Neural cell (in vitro differentiated cells): Measurements from ENCODE around the gene DYNC2H1. TPM values are rescaled to one million over a fixed set of nuclear protein-coding genes. Genes with fewer than 3 reads are reported as not detected.

Experiments
- H2AFZ ChIP-seq: fragments of 200-600, 300-800 bp; sonication (generic), shearing (Covaris generic); 2 replicates; pipeline ENCODE4 v1.6.0; 2014; ENCODE audit warnings: low read depth, mild to moderate bottlenecking, antibody characterized with exemption, low read length, moderate library complexity
- H3F3A ChIP-seq: fragments of 200-600 bp; shearing (Covaris generic); 2 replicates; pipeline ENCODE4 v1.6.1; 2016; ENCODE audit warnings: mild to moderate bottlenecking, moderate library complexity, mixed read lengths, antibody characterized with exemption, low read length; ENCODE audit not compliant: insufficient read depth, poor library complexity, severe bottlenecking
- H3K27ac ChIP-seq: fragments of 200-600, 300-800 bp; sonication (generic), shearing (Covaris generic); 2 replicates; pipeline ENCODE4 v1.5.1; 2014; ENCODE audit warnings: mild to moderate bottlenecking, low read length, moderate library complexity
- H3K27me3 ChIP-seq: fragments of 300-800, 200-600 bp; sonication (generic), shearing (Covaris generic); 2 replicates; pipeline ENCODE4 v1.6.0; 2014; ENCODE audit warnings: mild to moderate bottlenecking, low read depth, low read length, moderate library complexity; ENCODE audit not compliant: insufficient read depth
- H3K36me3 ChIP-seq: fragments of 300-800, 200-600 bp; sonication (generic), shearing (Covaris generic); 2 replicates; pipeline ENCODE4 v1.5.1; 2014; ENCODE audit warnings: mild to moderate bottlenecking, antibody characterized with exemption, low read length, moderate library complexity; ENCODE audit not compliant: insufficient read depth
- H3K4me2 ChIP-seq: fragments of 300-800, 200-600 bp; sonication (generic), shearing (Covaris generic); 2 replicates; pipeline ENCODE4 v1.6.0; 2014; ENCODE audit warnings: mild to moderate bottlenecking, low read length
- H3K4me3 ChIP-seq: fragments of 300-800, 200-600 bp; sonication (generic), shearing (Covaris generic); 2 replicates; pipeline ENCODE4 v1.5.1; 2014; ENCODE audit warnings: mild to moderate bottlenecking, low read length, moderate library complexity
- H3K79me2 ChIP-seq: fragments of 200-600 bp; shearing (Covaris generic); replicated peaks from 2 replicates; pipeline ENCODE4 v1.6.0; 2014; ENCODE audit warnings: mild to moderate bottlenecking, low read length, moderate library complexity; ENCODE audit not compliant: insufficient read depth
- H3K9ac ChIP-seq: fragments of 300-800, 200-600 bp; sonication (generic), shearing (Covaris generic); 2 replicates; pipeline ENCODE4 v1.6.1; 2016; ENCODE audit warnings: mild to moderate bottlenecking, low read length, mixed read lengths
- H3K9me2 ChIP-seq: fragments of 200-600 bp; shearing (Covaris generic); 2 replicates; pipeline ENCODE4 v1.6.1; 2016; ENCODE audit warnings: mild to moderate bottlenecking, low read length, mixed read lengths; ENCODE audit not compliant: insufficient read depth
- H3K9me3 ChIP-seq: fragments of 200-600, 300-800 bp; sonication (generic), shearing (Covaris generic); 2 replicates; pipeline ENCODE4 v1.6.1; 2016; ENCODE audit warnings: mild to moderate bottlenecking, mixed run types, low read length, moderate library complexity, mixed read lengths
- H4K20me1 ChIP-seq: fragments of 200-600 bp; shearing (Covaris generic); 2 replicates; pipeline ENCODE4 v1.6.1; 2016; ENCODE audit warnings: mild to moderate bottlenecking, mixed run types; ENCODE audit not compliant: insufficient read depth
- EP300 ChIP-seq: fragments of 450-650 bp; conservative IDR thresholded peaks from 2 replicates; pipeline ENCODE4 v1.6.1; 2014; ENCODE audit warnings: antibody characterized with exemption, mild to moderate bottlenecking, moderate library complexity; ENCODE audit not compliant: poor library complexity, severe bottlenecking
- EZH2 ChIP-seq: fragments of 200-600, 300-800 bp; shearing (Covaris generic), sonication (generic); IDR thresholded peaks from 2 replicates; pipeline ENCODE4 v1.6.1; 2014; ENCODE audit warnings: antibody characterized with exemption, low read length, borderline replicate concordance, mild to moderate bottlenecking; ENCODE audit not compliant: insufficient read depth, poor library complexity, severe bottlenecking
- MXI1 ChIP-seq: fragments of 450-650 bp; conservative IDR thresholded peaks from 2 replicates; pipeline ENCODE4 v1.6.1; 2014; ENCODE audit warnings: antibody characterized with exemption, mild to moderate bottlenecking; ENCODE audit not compliant: poor library complexity, severe bottlenecking
- POLR2AphosphoS5 ChIP-seq: IDR thresholded peaks from 2 replicates; pipeline ENCODE4 v1.6.1; 2012
- RAD21 ChIP-seq: fragments of 450-650 bp; conservative IDR thresholded peaks from 2 replicates; pipeline ENCODE4 v1.6.1; 2014; ENCODE audit warnings: antibody characterized with exemption, mild to moderate bottlenecking, moderate library complexity
- SMC3 ChIP-seq: fragments of 450-650 bp; conservative IDR thresholded peaks from 2 replicates; pipeline ENCODE4 v1.6.1; 2014; ENCODE audit warnings: antibody characterized with exemption, mild to moderate bottlenecking, moderate library complexity; ENCODE audit not compliant: poor library complexity
- TAF1 ChIP-seq: IDR thresholded peaks from 2 replicates; pipeline ENCODE4 v1.6.1; 2012; ENCODE audit warnings: low read depth
- polyA plus RNA-seq: library from polyadenylated mRNA; depleted of rRNA; stranded (reverse); fragments of >200 nt; gene quantifications from 2 replicates; pipeline ENCODE4 v1.2.3, GENCODE V29; 2014
- TF ChIP-seq, protein P1 (sequence below): fragments of 450-650 bp; IDR thresholded peaks from 2 replicates; pipeline ENCODE4 v1.5.1; 2014; ENCODE audit warnings: antibody characterized with exemption, mild to moderate bottlenecking, moderate library complexity; ENCODE audit not compliant: poor library complexity, severe bottlenecking
- TF ChIP-seq, protein P2 (sequence below): IDR thresholded peaks from 2 replicates; pipeline ENCODE4 v1.6.1; 2012; ENCODE audit warnings: borderline replicate concordance

Gene DYNC2H1
- polyA plus RNA-seq, 1 donor from 2014 or later = 14.1 TPM

- TF ChIP-seq EZH2 (no peak), TAF1 (no peak), SMC3 (no peak), POLR2AphosphoS5 (no peak), RAD21 (no peak), EP300 (no peak), MXI1 (no peak)
- TF ChIP-seq, protein P1, sequence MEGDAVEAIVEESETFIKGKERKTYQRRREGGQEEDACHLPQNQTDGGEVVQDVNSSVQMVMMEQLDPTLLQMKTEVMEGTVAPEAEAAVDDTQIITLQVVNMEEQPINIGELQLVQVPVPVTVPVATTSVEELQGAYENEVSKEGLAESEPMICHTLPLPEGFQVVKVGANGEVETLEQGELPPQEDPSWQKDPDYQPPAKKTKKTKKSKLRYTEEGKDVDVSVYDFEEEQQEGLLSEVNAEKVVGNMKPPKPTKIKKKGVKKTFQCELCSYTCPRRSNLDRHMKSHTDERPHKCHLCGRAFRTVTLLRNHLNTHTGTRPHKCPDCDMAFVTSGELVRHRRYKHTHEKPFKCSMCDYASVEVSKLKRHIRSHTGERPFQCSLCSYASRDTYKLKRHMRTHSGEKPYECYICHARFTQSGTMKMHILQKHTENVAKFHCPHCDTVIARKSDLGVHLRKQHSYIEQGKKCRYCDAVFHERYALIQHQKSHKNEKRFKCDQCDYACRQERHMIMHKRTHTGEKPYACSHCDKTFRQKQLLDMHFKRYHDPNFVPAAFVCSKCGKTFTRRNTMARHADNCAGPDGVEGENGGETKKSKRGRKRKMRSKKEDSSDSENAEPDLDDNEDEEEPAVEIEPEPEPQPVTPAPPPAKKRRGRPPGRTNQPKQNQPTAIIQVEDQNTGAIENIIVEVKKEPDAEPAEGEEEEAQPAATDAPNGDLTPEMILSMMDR = no peak
- TF ChIP-seq, protein P2, sequence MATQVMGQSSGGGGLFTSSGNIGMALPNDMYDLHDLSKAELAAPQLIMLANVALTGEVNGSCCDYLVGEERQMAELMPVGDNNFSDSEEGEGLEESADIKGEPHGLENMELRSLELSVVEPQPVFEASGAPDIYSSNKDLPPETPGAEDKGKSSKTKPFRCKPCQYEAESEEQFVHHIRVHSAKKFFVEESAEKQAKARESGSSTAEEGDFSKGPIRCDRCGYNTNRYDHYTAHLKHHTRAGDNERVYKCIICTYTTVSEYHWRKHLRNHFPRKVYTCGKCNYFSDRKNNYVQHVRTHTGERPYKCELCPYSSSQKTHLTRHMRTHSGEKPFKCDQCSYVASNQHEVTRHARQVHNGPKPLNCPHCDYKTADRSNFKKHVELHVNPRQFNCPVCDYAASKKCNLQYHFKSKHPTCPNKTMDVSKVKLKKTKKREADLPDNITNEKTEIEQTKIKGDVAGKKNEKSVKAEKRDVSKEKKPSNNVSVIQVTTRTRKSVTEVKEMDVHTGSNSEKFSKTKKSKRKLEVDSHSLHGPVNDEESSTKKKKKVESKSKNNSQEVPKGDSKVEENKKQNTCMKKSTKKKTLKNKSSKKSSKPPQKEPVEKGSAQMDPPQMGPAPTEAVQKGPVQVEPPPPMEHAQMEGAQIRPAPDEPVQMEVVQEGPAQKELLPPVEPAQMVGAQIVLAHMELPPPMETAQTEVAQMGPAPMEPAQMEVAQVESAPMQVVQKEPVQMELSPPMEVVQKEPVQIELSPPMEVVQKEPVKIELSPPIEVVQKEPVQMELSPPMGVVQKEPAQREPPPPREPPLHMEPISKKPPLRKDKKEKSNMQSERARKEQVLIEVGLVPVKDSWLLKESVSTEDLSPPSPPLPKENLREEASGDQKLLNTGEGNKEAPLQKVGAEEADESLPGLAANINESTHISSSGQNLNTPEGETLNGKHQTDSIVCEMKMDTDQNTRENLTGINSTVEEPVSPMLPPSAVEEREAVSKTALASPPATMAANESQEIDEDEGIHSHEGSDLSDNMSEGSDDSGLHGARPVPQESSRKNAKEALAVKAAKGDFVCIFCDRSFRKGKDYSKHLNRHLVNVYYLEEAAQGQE = no peak
- H3K36me3 ChIP-seq = no peaks in the 10 kb centered on the region
- no peaks in the 10 kb centered on the region for H4K20me1 ChIP-seq
Observed at GRCh38 chr11:103157542-103157941, 48.3 kb downstream of the DYNC2H1 start.

DNA sequence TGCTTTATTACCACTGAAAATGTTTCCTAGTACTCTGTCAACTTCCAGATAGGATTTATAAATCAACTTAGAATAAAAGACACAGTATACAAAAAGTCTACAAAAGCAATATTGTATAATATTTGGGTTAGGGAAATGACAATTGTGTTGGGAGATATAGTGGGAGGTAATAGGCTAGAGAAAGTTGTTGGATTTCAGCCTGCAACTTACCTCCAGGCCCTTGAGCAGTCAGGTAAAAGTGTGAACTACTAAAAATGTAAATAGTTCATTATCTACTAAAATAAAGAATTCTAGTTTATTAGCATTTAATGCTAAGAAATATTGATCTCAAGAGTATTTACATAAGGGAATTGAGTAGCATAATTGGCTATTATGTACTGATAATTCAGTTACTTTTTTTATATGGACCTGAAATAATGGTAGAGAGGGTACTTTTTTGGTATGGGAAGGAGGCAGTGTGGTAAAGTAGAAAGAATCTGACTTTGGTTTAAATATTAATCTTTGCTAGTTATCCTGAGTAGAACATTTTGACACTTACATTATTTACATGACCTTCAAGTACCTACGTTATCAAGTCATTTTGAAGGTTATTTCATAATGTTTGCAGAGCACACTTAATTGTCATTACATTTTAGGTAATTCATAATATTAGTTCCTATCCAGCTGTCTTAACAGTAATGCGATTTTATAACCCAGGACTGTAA lies 55.0 kb downstream of the DYNC2H1 start:
- Histone ChIP-seq H3K4me2 (no peak overlapping the region), H3K4me3 (no peak overlapping the region), H4K20me1 (no peaks in the 10 kb centered on the region), H3K9me3 (no peaks in the 10 kb centered on the region), H3K9ac (no peak overlapping the region), H3K27me3 (no peaks in the 10 kb centered on the region), H3K9me2 (no peaks in the 10 kb centered on the region), H3K36me3 (no peaks in the 10 kb centered on the region), H3K27ac (no peak overlapping the region), H3K79me2 (no peaks in the 10 kb centered on the region), H3F3A (no peaks in the 10 kb centered on the region), H2AFZ (no peak overlapping the region)
- TF ChIP-seq TAF1 = no peak
- no peak for TF ChIP-seq SMC3
- no peak for TF ChIP-seq EP300
- TF ChIP-seq EZH2 = no peak
- TF ChIP-seq RAD21 = no peak
- TF ChIP-seq, protein P2 = no peak
- TF ChIP-seq MXI1 = no peak
- TF ChIP-seq, protein P1 = no peak
- no peak for TF ChIP-seq POLR2AphosphoS5

More at GRCh38 chr11:103157542-103157941, 48.3 kb downstream of the DYNC2H1 start:
- Histone ChIP-seq H3K4me2 (no peak overlapping the region), H3K4me3 (no peak overlapping the region), H3K27me3 (no peaks in the 10 kb centered on the region), H3K27ac (no peak overlapping the region), H3K79me2 (no peaks in the 10 kb centered on the region), H3K9me2 (no peaks in the 10 kb centered on the region), H3K9ac (no peak overlapping the region), H3K9me3 (no peaks in the 10 kb centered on the region), H3F3A (no peaks in the 10 kb centered on the region), H2AFZ (no peak overlapping the region)
